GM19023 (cell line): ENCODE data around the gene PRMT7.

Experiments
- ATAC-seq: cut with Tn5 transposase; IDR thresholded peaks from one replicate; pipeline ENCODE4 v1.9.1; 2021; ENCODE audit warnings: mild to moderate bottlenecking, moderate library complexity; ENCODE audit not compliant: unreplicated experiment

The PRMT7 gene

DNA sequence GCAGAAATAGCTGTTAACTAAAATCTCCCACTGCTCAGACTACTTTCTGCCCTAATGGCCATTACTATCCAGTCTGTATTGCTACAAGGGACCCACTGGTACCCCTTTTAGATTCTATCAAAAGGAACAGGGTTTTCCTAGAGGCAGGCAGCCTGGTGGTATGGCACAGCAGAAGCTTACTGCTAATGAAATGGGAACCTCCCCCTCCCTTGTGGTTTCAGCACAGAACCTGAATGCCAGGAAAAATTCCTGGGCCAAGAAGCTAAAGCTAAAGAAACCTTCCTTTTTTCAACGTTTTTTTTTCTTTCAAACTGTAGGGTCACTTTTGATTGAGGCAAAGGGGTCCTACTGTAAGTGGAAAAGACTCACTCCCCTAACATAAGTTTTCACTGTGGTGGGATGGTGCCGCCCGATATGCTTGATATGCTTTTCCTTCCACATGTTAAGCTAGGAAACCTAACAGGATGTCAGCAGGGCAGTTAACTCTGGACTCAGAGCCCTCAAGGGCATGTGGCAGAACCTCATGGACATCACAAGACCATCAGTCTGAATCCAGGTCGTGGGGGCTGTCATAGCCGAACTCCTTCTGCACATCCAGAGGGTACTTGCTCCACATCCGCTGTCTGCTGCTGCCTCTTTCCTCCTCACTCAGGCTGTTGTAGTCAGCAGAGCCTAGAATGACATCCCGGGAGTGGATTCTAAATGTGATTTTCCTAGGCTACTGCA, 9.9 kb upstream of the PRMT7 start:
- ATAC-seq: no peak

DNA sequence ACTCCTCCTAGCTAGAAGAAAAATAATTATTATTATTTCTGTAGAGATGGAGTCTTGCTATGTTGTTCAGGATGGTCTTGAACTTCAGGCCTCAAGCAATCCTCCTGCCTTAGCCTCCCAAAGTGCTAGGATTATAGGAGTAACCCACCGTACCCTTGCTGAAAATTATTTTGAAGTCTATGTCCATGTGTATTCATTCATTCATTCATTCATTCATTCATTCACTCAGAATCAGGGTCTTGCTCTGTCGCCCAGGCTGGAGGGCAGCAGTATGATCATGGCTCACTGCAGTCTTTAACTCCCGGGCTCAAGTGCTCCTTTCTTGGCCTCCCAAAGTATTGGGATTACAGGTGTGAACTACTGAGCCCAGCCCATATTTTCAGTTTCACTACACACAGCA, 4.2 kb upstream of the PRMT7 start:
- no peak for ATAC-seq

DNA sequence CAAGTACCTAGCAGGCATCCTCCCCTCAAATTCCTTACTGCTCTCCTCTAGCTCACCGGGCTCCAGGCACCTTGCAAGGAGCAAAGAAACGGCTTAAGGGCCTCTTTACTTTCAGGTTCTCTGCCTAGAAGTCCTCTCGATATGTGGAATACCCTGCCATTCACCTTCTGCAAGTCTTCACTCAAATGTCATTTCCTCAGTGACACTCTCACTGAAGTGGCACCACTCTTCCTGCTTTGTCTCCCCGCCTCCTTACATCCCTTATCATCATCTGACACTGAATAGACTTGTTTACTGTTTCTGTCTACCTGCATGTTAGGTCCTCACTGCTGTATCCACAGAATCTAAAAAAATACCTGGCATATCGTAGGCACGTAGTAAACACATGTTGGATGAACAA, 1.0 kb upstream of the PRMT7 start:
- ATAC-seq: no peak

DNA sequence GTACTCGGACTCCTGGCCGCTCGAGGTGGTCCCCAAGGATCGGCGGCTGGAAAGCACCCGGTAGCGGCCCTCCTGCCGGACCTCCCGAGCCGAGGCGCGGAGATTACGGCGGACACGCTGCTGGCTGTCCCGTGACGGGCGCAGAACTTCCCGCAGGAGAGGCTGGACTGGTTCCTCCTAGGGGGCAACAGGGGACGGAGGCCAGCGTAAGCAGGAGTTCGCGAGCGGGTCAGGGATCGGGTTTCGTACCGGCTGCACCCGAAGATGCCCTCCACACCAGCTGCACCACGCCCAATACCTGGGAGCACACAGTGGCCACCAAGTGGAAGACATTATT, 414 bp upstream of the PRMT7 start:
- peak; percentile 31 for ATAC-seq

DNA sequence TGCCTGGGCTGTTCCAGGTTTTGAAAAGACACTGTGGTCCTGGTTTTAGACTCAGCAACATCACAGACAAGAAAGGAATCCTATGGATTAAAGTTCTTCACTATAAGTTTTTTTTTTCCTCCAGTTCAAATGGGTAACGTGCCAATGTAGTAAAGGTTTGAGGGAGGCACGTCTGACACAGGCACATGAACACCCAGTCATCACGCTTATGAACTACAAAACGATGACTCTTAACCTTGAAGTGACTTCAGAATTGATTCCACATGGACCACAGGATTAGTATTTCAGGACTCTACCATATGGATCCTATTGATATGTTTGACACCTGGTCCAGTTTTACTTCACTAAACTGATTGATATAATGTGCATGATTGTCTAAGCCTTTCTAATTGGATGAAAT, 2.3 kb downstream of the PRMT7 start:
- ATAC-seq: no peak

DNA sequence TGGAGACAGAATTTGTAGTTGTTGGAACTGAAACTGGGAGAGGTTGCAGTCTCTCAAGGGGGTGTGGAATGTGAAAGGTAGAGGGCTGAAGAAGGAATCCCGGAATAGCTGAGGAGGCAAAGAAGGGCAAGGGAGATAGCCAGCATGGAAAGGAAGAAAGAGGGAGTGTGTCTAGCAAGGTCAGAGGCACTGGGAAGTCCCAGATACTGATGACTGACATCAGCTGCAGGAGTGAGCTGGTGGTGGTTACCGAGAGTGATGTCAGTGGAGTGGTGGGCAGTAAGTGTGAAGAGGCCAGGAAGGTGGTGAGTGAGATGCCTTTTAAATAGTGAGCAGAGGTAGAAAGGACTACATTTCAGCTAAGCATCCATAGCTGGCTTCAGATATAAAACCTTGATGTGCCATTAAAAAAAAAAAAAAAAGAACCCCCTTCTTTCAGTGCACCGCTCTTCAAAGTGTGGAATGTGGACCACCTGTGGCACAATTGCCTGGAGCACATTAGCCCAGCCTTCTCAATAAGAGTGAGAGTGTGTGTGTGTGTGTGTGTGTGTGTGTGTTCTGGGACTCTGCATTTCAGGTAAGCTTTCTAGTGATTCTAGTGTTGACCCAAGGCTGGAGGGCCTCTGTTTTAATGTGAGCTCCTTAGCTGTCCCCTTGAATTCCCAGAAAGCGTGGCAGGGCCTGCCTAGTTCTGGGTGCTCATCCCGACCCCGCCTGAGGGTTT, 8.5 kb downstream of the PRMT7 start:
- ATAC-seq: no peak

DNA sequence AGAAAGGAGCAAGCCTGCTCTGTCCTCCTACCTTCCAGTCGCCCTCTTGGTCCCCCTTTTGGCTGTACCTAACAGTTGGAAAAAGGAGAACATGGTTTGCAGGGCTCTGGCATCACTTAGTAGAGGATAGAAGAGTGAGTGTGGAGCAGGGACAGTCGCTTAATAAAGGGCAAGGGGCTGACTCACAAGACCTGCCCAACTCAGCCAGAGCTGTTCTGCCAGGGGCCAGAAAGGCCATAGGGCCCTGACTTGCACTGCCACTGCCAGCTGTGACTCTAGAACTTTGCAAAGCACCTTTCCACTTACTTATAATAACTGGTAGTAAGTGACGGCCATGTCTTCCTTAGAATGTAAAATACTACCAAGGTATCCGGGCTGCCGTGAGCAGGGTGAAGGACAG, 13.5 kb downstream of the PRMT7 start:
- ATAC-seq: no peak

DNA sequence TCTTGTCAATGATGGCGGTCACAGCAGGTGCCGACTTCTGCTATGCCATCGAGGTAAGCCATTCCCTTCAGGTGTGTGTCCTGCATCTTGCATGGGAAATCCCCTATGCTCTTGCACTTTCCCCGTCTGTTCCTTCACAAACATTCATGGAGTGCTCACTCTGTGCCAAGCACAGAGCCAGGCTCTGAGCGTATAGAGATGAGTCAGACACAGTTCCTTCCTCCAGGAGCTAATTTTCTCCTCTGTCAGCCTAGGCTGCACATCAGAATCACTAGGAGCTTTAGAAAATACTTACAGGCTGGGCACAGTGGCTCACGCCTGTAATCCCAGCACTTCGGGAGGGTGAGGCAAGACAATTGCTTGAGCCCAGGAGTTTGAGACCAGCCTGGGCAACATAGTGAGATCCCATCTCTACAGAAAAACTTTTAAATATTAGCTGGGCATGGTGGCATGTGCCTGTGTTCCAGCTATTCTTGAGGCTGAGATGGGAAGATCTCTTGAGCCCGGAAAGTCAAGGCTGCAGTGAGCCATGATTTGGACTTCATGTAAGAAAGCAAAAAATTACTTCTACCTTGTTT, 14.1 kb downstream of the PRMT7 start:
- ATAC-seq: no peak

DNA sequence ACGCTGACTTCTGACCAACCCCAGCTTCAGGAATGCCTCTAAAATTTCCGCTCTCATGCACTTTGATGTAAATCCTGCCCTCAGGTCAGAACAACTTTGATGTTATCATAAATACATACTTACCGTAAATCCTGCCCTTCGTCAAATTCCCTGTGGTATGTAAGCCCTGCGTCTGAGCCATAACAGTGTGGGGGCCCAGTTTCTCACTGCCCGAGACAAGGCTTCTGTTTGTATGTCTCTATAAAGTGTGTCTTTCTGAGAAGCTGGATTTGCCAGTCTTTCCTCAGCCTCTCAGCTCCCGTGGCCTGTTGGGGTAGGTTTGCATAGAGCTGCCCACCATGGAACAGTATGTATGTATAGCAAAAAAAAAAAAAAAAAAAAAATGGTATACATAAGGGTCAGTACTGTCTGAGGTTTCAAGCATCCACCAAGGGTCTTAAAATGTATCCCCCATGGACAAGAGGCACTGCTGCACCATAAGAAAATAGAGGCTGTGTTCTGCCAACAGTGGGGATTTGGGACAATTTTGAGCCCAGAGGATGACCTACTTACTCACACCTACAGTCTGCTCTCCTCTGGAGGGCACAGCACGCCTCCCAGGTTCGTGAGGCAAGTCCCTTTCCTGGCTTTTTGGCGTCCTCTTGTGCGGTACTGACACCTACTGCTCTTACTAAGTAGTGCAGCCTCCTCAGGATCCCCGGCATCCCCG, 17.5 kb downstream of the PRMT7 start:
- ATAC-seq: peak; percentile 81

DNA sequence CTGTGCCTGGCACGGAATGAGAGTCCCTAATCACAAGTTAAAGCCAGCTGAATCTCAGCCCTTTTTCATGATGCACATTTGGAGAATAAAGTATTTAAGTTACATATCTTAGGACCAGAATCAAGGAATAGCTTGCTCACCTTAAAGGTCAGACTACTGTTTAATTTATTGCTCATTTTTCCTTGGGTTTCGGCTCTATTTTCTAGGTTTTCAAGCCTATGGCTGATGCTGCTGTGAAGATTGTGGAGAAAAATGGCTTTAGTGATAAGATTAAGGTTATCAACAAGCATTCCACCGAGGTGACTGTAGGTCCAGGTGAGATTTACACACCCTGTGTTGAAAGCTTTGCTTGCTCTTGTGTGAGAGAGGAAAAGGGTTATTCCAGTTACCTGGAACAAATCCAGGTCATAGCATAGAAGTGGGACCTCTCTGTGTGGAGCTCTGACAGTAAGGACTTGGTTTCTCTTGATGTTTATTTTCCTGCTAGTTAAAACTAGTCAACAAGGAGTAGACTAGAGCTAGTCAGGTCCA, 18.1 kb downstream of the PRMT7 start:
- ATAC-seq: no peak

DNA sequence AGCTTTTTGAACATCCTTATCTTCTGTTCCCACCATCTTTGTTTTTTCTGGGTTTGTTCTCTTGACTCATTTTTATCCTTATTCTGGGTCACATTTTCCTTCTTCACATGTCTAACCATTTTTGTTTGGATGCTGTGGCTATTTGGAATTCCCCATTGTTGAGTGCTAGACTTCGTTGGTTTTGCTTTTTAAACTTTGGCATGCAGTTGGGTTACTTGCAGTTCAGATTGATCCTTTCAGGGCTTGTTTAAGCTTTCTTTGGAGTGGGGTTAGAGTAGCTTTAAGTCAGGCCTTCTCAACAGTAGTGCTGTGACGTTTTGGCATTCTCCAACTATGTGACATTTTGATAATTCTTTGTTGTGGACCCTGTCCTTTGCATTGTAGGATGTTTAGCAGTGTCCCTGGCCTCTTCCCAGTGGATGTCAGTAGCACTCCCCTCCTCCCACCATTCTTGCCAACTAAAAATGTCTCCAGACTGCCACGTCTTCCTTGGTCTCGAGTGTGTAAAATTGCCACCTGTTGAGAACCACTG, 21.1 kb downstream of the PRMT7 start:
- no peak for ATAC-seq

DNA sequence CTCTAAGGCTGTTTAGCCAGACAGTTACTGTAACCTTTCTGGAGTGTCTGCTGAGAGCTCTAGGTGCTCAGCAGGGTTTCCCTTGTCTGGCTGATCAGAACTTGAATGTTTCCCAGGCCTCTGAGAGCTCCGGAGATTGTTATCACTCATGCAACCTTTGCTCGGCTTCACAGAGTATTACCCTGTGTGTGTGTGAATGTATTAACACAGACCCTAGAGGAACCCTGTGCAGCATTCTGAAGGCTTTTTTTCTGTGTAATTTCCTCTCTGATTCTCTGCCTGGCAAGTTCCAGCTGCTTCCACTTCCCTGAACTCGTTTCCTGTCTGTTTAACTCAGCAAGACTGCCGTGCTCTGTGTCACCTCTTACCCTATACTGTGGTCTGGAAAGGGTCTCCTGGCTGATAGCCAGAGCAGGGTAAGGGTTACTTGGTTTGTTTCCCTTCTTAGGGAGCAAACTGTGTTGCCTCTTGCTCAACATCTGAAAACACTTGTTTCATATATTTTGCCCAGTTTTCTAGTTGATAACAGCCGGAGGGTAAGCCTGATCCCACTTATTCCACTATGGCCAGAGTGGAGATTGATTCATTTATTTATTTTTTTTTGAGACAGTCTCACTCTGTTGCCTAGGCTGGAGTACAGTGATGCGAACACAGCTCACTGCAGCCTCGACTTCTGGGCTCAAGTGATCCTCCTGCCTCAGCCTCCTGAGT, 21.7 kb downstream of the PRMT7 start:
- no peak for ATAC-seq

DNA sequence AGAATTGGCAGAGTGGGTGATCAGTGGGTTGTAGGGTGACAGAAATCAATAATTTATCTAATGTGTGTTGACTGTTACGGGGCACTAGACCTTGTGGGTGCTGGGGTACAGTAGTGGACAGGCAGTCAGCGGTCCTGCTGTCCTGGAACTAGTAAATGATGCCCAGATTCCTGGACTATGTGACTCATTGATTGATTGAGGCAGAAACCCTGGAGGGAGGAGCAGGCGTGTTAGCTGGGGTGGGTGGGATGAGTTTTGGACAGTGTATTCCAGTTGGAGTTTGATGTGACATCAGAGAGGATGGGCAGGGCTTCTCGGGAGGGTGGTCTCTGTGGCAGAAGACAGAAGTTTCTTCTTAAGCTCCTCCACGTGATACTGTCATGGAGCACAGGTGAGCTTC, 24.4 kb downstream of the PRMT7 start:
- no peak for ATAC-seq

DNA sequence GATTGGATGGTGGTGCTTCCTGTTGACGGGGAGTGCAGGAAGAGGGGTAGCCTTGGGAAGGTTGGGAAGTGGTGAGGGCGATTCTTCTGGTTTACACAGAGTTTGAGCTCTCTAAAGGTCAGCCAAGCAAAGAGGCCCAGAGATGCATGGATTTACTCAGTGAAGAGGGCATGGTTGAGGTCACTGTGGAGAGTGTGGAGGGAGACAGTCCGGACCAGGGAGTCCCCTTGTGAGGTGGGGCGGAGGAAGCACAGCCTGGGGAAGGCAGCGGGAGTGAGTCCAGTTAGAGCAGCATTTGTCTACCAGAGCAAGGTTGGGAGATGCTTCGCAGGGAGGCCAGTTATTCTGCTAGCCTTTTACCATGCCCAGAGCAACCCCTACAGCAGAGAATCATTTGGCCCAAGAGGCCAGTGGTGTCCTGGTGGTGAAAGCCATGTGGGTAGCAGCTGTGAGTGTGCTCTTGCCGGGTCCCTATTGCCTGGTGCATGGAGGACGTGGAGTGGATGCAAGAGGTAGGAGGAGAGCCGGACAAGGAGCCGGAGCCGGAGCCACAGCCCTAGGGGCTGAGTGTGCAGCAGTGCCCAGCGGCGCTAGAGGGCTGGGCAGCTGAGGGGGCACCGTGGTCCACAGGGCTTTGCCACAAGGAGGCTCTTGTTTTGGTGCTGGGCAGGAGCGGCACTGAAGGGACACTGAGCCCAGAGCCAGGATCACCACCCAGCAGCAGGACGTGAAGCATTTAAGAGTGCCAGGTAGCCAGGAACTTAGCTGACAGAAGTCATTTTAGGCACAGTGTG, 27.7 kb downstream of the PRMT7 start:
- ATAC-seq: no peak

DNA sequence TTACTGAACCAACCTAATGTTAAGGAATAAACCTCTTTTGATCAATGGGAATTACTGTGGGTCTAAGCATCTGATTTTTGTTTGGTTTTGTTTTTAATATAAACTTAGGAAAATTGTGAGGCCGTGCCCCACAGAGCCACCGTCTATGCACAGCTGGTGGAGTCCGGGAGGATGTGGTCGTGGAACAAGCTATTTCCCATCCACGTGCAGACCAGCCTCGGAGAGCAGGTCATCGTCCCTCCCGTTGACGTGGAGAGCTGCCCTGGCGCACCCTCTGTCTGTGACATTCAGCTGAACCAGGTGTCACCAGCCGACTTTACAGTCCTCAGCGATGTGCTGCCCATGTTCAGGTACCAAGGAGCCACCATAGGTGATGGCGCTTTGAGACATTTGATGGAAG, 28.4 kb downstream of the PRMT7 start:
- no peak for ATAC-seq

DNA sequence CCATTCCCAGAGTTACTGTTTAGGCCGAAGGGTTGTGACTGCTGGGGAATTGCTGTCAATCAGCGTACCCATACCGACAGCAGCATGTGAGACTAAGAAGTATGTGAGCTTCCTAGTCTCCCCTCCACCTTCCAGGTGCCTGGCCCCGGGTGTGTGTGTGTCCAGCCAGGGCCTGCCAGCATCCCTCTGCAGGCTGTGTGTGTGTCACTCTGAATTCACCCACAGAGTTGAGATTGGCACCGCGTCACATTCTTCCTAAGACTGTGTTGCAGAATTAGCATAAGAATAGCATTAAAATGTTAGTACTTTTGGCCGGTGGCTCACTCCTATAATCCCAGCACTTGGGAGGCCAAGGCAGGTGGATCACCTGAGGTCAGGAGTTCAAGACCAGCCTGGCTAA, 31.8 kb downstream of the PRMT7 start:
- ATAC-seq: no peak

DNA sequence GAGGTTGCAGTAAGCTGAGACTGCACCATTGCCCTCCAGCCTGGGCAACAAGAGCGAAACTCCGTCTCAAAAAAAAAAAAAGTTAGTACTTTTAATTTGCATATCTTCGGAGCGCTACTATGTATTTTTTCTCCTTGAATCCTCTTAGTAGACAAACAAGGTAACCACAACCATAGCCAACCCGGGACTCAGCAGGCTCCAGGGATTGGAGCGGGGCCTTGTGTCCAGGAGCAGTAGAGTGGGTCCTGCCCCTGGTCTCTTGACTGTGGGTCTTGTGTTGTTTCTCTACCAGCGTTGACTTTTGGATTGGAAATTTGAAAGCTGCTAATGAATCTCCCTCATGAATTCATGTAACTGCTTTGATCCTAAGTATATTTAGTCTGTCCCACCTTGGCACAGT, 32.3 kb downstream of the PRMT7 start:
- no peak for ATAC-seq

DNA sequence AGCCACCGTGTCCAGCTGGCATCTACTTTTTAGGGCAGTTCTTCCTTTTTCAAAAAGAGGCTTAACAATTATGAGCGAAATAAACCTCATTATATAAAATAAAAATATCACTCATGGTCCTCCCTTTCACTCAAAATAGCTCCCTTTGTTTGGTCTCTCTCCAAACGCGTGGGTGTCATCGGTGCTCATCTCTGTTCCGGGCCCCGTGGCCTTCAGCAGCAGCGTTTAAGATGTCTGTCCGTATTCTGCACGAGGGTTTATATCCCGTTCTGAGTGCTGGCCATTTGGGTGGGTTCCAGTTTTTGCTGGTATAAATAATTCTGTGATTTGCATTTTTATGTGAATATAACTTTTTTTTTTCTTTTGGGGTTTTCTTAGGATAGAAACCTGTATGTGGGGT, 33.4 kb downstream of the PRMT7 start:
- no peak for ATAC-seq

DNA sequence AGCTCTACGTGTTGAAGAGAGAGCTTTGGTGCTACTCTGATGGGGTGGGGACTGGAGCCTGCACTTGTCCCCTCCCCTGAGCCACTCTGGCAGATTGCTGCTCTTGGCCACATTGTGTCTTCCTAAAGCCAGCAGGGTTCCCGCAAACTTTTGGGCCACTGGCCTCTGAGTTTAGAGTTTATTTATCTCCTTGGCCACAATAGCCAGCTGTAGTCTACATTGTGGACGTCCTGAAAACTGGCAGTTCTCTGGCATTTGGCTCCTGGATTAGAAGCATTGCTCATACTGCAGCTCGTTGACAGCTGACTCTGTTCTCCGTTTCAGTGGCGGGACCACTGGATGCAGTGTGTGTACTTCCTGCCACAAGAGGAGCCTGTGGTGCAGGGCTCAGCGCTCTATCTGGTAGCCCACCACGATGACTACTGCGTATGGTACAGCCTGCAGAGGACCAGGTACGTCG, 34.6 kb downstream of the PRMT7 start:
- ATAC-seq: no peak
